Occipital lobe (tissue), 2 donors: ENCODE results near the gene NIP7. TPM values are rescaled to one million over a fixed set of nuclear protein-coding genes. Genes with fewer than 3 reads are reported as not detected.
A peak's percentile ranks its signal among the peaks of the same experiment; 100 is the strongest.
"Not testable (repeated sequence)": the region's sequence is repeated elsewhere in the genome, so short reads cannot be mapped to it uniquely, and the experiment has no call there.

Source experiments
- DNase-seq: peaks from one replicate; lab custom pipeline; 2025; lab: John Stamatoyannopoulos, UW
- total RNA-seq: library from RNA; depleted of rRNA; stranded (reverse); fragments of >200 nt; gene quantifications from one replicate; pipeline ENCODE4 v1.2.3, GENCODE V29; 2014

NIP7 gene
- total RNA-seq = 14.2 TPM

GRCh38 chr16:69339289-69340094 lies at the start of gene NIP7, which contains the start of gene COG8:
NIP7 (plus strand) TSS chr16:69339772; CDS start chr16:69339830, 58 bp downstream.
COG8 (minus strand) TSS chr16:69339564; CDS start chr16:69339552, 12 bp downstream.
- peak; percentile 95 for DNase-seq

GRCh38 chr16:69291657-69292056 lies 47.9 kb upstream of the NIP7 start:
- not testable (repeated sequence) for DNase-seq

DNA sequence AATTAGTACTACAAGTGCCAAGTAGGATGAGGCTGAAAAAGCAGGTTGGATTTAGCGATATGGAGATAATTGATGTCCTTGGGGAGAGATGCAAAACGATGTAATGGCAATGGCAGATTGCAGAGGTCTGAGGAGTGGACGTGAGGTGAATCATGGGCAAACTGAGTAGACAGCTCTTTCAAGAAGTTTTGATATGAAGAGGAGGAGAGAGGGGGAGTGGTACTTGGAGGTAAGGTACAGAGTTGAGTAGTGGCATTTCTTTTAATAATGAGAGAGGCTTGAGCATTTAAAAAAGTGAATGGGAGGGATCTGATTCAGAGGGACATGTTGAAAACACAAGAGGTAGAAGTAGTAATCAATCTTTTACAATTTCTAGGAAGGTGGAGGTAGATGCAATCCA lies 46.2 kb upstream of the NIP7 start:
- no peak for DNase-seq

GRCh38 chr16:69294051-69294450 lies 45.5 kb upstream of the NIP7 start:
- no peak for DNase-seq

DNA sequence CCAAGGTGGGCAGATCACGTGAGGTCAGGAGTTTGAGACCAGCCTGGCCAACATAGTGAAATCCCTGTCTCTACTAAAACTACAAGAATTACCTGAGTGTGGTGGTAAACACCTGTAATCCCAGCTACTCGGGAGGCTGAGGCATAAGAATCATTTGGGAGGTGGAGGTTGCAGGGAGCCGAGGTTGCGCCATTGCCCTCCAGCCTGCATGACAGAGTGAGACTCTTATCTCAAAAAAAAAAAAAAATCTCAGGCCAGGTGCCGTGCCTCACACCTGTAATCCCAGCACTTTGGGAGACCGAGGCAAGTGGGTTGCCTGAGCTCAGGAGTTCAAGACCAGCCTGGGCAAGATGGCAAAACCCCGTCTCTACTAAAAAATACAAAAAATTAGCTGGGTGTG lies 42.8 kb upstream of the NIP7 start:
- not testable (repeated sequence) for DNase-seq

- no peak for DNase-seq
Measured at GRCh38 chr16:69298261-69298660, 41.3 kb upstream of the NIP7 start.

GRCh38 chr16:69301187-69301586 lies 38.4 kb upstream of the NIP7 start:
- no peak for DNase-seq

DNA sequence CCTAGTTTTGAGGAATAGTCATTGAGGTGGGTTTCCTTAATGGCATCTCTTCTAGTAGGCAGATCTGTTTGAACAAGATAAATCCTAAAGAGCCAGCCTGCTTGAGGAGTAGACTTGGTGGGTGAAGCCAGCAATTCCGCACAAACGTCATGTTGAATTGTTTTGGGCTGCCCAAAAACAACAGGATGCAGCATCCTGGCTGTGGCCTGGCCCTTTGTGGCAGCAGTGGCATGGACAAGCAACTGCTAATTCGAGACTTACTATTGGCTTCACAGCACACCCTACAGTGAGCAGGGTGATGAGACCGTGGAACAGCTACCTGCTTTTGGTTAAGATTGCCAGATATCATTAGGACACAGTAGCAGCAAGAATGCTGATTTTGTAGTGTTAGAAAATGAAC lies 37.7 kb upstream of the NIP7 start:
- no peak for DNase-seq

DNA sequence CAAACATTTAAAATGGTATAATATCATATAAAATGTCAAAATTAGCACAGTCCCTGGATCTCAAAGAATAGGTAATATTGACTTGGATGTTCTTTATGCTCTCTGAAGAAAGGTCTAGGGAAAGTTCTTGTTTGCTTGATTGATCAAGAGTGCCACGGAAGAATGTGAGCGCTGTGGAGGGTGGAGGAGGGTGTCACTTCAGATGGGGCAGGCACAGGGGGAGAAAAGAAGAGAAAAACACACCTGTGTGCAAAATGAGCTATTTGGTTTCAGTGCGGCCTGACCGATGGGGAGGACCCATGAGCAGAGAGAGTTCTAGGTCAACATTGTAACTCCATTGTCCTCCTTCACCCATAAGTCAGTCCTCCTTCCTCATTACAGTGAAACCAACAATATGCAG lies 37.3 kb upstream of the NIP7 start:
- no peak for DNase-seq

DNA sequence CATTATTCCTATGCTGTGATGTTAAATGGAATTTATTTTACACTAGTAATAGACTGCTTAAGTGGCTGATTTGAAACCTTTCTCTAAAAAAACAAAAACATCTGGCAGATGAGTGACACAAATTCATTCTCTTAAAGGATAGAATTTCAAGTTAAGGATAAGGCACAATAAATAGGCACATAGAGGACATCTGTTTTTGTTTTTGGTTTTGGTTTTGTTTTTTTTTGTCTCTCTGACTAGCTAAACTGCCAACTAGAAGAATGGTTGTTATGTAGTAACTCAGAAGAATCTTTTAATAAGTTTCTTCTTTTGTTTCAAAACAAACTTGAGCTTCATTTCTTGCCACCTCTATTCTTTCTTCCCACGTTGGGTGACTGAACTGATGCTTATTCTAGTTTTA lies 33.5 kb upstream of the NIP7 start:
- no peak for DNase-seq

- no peak for DNase-seq
Measured at GRCh38 chr16:69307091-69307490, 32.5 kb upstream of the NIP7 start.

GRCh38 chr16:69307856-69308255 lies 31.7 kb upstream of the NIP7 start:
- DNase-seq = no peak

DNA sequence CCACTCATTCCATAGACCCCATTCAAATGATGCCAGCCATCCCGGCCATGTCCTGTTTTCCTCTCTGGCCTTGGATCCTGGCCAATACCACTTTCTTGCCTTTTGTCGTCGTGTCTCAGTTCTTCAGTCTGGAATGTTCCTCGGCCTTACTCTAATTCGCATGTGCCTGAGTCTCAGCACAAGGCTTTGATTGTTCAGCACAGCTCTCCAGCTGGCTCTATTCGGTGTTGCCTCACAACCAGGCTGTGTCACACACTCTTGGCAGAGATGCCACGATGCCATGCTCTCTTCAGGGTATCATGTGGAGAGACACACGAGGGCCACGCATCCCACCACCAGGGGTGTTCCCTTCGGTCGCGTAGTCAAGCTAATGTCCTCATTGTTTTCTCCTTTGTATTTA lies 30.3 kb upstream of the NIP7 start:
- DNase-seq = peak; percentile 41

GRCh38 chr16:69310653-69311532 lies 28.7 kb upstream of the NIP7 start, which contains the start of gene VPS4A:
VPS4A (plus strand) TSS chr16:69311350; CDS start chr16:69311512, 162 bp downstream.
- peak; percentile 97 for DNase-seq

GRCh38 chr16:69311533-69312387 lies 27.8 kb upstream of the NIP7 start:
- no peak for DNase-seq

DNA sequence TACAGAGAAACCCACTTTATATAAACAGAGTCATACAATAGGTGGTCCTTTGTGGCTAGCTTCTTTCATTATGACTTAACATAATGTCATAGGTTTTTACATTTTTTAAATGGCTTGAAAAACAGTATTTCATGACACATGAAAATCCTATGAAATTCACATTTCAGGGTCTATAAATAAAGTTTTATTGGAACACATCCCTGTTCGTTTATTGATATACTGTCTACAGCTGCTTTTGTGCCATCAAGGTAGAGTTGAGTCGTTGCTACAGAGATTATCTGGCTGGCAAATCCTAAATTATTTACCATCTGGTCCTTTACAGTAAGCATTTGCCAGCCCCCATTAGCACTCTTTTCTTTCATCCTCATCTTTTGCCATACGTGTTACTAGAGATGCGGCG lies 26.1 kb upstream of the NIP7 start:
- DNase-seq = no peak

GRCh38 chr16:69314534-69314933 lies 25.0 kb upstream of the NIP7 start:
- no peak for DNase-seq

- no peak for DNase-seq
Measured at GRCh38 chr16:69315486-69316311, 23.9 kb upstream of the NIP7 start.

DNA sequence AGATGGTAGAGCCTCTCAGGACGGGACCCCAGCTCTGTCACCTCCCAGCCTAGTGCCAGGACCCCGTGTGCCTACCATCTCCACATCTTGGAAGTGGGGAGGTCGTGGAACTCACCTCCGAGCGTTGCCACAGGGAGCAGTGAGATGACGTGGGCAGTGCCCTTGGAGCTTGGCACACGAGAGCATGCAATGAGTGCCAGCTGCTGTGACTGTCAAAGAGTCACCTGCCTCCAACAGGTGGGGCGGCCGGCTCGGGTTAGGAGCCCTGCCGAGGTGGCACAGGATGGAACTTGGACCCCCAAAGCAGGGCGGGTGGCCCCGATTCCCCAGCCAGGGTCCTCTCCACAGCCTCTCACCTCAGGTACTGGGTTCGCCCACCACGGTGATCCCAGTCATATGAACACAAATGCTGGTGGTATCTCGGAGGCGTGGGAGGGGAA lies 23.0 kb upstream of the NIP7 start:
- DNase-seq = no peak

DNA sequence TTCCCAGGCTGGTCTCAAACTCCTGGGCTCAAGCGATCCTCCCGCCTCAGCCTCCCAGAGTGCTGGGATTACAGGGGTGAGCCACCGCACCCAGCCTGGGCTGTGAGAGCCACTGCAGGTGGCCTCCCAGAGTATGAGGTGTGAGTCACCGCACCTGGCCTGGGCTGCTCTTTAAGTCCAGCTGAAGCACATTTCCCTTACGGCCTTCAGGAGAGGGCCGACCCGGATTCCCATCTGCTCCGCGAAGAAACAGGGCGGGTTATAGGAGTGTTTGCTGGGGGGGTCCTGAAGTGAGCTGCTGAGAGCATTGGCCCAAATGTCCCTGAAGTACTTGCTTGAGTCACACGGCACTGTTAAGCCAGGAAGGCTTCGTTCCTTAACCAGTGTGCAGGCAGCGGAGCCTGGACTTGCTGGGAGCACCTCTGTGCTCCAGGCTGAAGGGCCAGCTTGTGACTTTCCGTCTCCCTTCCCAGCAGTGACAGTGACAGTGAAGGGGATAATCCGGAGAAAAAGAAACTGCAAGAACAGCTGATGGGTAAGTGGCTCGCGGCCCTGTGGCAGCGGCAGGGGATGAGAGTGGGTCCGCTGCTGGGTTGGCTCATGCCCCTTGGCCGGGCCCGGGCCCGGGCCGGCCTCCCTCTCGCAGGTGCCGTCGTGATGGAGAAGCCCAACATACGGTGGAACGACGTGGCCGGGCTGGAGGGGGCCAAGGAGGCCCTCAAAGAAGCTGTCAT lies 21.2 kb upstream of the NIP7 start:
- no peak for DNase-seq
